Tibial nerve (tissue), 3 donors: ENCODE data around the gene NAGLU.

ENCODE experiments used
- CTCF ChIP-seq, 5 experiments: fragments of 200-600 bp in 3 of 5; fragments of 450-650 bp in 2 of 5; sonication (generic) in 3 of 5; IDR thresholded peaks; one replicate each; pipeline ENCODE4 v1.5.1; 2016 to 2019; ENCODE audit warnings: antibody characterized with exemption in 5 of 5, mild to moderate bottlenecking in 3 of 5, moderate library complexity in 2 of 5
- POLR2A ChIP-seq, 2 donors: fragments of 450-650 bp; IDR thresholded peaks; one replicate each; pipeline ENCODE4 v1.6.1; 2017; ENCODE audit warnings: antibody characterized with exemption in 2 of 2, mild to moderate bottlenecking in 2 of 2, moderate library complexity in 2 of 2

- TF ChIP-seq CTCF (IDR thresholded peaks at IDR 0.05) (no peak), POLR2A (IDR thresholded peaks at IDR 0.05) (no peak)
These were observed 48.8 kb downstream of the NAGLU start for GRCh38 chr17:42584880-42585279.
